ENCODE data around the gene GALT. TPM values are rescaled to one million over a fixed set of nuclear protein-coding genes. Genes with fewer than 3 reads are reported as not detected.

GALT gene
- total RNA-seq, 6 donors from 2014 or later: 33.4 to 141 (median 44.3) TPM

GRCh38 chr9:34674440-34674839 is 28.0 kb downstream of the GALT start:
- no peak overlapping the region for H3K27ac ChIP-seq
- TF ChIP-seq, protein P1, sequence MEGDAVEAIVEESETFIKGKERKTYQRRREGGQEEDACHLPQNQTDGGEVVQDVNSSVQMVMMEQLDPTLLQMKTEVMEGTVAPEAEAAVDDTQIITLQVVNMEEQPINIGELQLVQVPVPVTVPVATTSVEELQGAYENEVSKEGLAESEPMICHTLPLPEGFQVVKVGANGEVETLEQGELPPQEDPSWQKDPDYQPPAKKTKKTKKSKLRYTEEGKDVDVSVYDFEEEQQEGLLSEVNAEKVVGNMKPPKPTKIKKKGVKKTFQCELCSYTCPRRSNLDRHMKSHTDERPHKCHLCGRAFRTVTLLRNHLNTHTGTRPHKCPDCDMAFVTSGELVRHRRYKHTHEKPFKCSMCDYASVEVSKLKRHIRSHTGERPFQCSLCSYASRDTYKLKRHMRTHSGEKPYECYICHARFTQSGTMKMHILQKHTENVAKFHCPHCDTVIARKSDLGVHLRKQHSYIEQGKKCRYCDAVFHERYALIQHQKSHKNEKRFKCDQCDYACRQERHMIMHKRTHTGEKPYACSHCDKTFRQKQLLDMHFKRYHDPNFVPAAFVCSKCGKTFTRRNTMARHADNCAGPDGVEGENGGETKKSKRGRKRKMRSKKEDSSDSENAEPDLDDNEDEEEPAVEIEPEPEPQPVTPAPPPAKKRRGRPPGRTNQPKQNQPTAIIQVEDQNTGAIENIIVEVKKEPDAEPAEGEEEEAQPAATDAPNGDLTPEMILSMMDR (IDR thresholded peaks at IDR 0.05): no peak
- TF ChIP-seq POLR2A (IDR thresholded peaks at IDR 0.05) (no peak), EP300 (IDR thresholded peaks at IDR 0.05) (no peak), POLR2AphosphoS5 (IDR thresholded peaks at IDR 0.05) (no peak)
- ATAC-seq (ENCODE audit: low FRiP score in 2 of 2): no peak

GRCh38 chr9:34675048-34675714 is 28.7 kb downstream of the GALT start:
- DNase-seq: peak in 1 of 2 donors; percentile 41
- WGBS, 2 donors: 45 to 54% methylated on average over 10 of the region's 10 CpGs

More at GRCh38 chr9:34674440-34674839, 28.0 kb downstream of the GALT start:
- Histone ChIP-seq H3K4me1 (no peaks in the 10 kb centered on the region), H3K27me3 (no peaks in the 10 kb centered on the region), H3K4me3 (no peak overlapping the region), H3K9me3 (peaks cover 0 to 5% (median 0%) of the 10 kb centered on the region in 4 donors), H3K36me3 (no peaks in the 10 kb centered on the region)
- 89 to 90% methylated on average over 3 of the region's 3 CpGs for WGBS, 2 donors
- no peak for DNase-seq

GRCh38 chr9:34675869-34676268 is 29.4 kb downstream of the GALT start:
- Histone ChIP-seq H3K27ac (no peak overlapping the region), H3K4me1 (no peaks in the 10 kb centered on the region), H3K4me3 (no peak overlapping the region), H3K36me3 (peaks cover 0 to 1% (median 0%) of the 10 kb centered on the region in 4 donors), H3K27me3 (no peaks in the 10 kb centered on the region), H3K9me3 (no peaks in the 10 kb centered on the region)
- TF ChIP-seq EP300 (IDR thresholded peaks at IDR 0.05): no peak
- no peak for TF ChIP-seq POLR2AphosphoS5 (IDR thresholded peaks at IDR 0.05)
- TF ChIP-seq, protein P1 (IDR thresholded peaks at IDR 0.05): no peak
- TF ChIP-seq POLR2A (IDR thresholded peaks at IDR 0.05): no peak
- DNase-seq (no peak), ATAC-seq (ENCODE audit: low FRiP score in 2 of 2) (no peak)
- 94 to 98% methylated on average over 2 of the region's 2 CpGs for WGBS, 2 donors

More at GRCh38 chr9:34675048-34675714, 28.7 kb downstream of the GALT start:
- no peak for TF ChIP-seq POLR2A (IDR thresholded peaks at IDR 0.05)
- TF ChIP-seq, protein P1 (IDR thresholded peaks at IDR 0.05): peak; percentile 27 to 55 (median 34)
- Histone ChIP-seq H3K27me3 (no peaks in the 10 kb centered on the region), H3K4me1 (no peaks in the 10 kb centered on the region), H3K36me3 (no peaks in the 10 kb centered on the region), H3K9me3 (no peaks in the 10 kb centered on the region), H3K4me3 (no peak overlapping the region), H3K27ac (no peak overlapping the region)
- peak; percentile 56 to 74 for ATAC-seq (ENCODE audit: low FRiP score in 2 of 2)

DNA sequence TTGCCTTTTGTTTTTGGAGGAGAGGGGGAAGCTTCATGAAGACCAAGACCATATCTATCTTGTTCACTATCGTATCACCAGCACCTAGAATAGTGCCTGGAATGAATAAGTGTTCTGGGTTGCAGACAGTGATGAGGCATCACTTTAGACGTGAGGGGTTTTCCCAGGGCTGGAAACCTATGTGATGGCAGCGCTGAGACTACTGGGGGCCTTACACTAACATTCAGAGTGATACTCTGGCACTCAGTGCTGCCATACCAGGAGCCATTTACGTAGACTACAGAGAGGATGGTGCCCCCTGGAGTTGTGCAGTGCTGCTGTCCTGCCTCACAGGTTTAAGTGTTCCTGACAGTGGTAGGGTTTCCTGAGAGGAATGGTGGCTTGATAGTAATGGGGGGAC is 37.7 kb downstream of the GALT start:
- WGBS, 2 donors: 86 to 90% methylated on average over 4 of the region's 4 CpGs

More for the DNA sequence above, 37.7 kb downstream of the GALT start:
- Histone ChIP-seq H3K36me3 (peaks cover 0 to 4% (median 0%) of the 10 kb centered on the region in 4 donors), H3K27me3 (no peaks in the 10 kb centered on the region), H3K27ac (no peak overlapping the region), H3K9me3 (no peaks in the 10 kb centered on the region), H3K4me1 (peaks cover 0 to 5% (median 0%) of the 10 kb centered on the region in 4 donors), H3K4me3 (no peak overlapping the region)
- ATAC-seq (ENCODE audit: low FRiP score in 2 of 2) (no peak), DNase-seq (no peak)
- no peak for TF ChIP-seq POLR2AphosphoS5 (IDR thresholded peaks at IDR 0.05)
- TF ChIP-seq POLR2A (IDR thresholded peaks at IDR 0.05): no peak
- no peak for TF ChIP-seq EP300 (IDR thresholded peaks at IDR 0.05)
- TF ChIP-seq, protein P1 (IDR thresholded peaks at IDR 0.05): no peak

Data from upper lobe of left lung (tissue), 6 donors.